ENCODE data around the gene APOBEC3B. TPM values are rescaled to one million over a fixed set of nuclear protein-coding genes. Genes with fewer than 3 reads are reported as not detected.
A peak's percentile ranks its signal among the peaks of the same experiment; 100 is the strongest.
"Not testable (repeated sequence)": the region's sequence is repeated elsewhere in the genome, so short reads cannot be mapped to it uniquely, and the experiment has no call there.

APOBEC3B gene
- total RNA-seq, 2 experiments from 2014 or later: 7.1 to 7.2 TPM

DNA sequence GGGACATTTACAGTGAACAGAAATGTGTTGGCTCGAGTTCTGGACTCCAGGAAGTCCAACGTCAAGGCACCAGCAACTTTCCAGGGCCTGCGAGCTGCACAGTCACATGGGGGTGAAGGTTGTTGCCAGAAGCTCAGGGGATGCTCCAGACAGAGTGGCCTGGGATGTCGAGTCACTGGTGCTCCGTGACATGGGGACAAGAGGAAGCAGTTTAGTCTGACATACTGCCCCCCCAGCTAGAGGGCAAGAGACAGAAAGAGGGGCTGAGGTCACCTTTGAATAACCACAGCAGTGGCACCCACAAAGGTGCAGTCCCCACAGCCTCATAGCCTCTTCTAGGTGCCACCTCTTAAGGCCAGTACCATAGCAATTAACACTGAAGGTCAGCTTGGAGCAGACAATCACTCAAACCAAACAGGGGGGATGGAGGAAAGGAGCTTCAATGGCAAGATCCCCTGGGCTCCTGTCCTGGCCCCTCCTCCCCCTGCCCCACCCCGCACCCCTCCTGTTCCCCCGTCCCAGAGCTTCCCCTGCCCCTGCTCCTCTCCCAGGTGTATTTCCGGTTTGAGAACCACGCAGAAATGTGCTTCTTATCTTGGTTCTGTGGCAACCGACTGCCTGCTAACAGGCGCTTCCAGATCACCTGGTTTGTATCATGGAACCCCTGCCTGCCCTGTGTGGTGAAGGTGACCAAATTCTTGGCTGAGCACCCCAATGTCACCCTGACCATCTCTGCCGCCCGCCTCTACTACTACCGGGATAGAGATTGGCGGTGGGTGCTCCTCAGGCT lies 42.6 kb downstream of the APOBEC3B start:
- Mint-ChIP-seq H3K4me3 (peak overlapping the region; percentile 70), H3K4me1 (peaks cover 42% of the 10 kb centered on the region), H3K27me3 (no peaks in the 10 kb centered on the region), H3K36me3 (peaks cover 16% of the 10 kb centered on the region), H3K9me3 (no peaks in the 10 kb centered on the region), H3K27ac (peak overlapping the region; percentile 86)
- DNase-seq (no peak), ATAC-seq (ENCODE audit: low read depth) (no peak)
- POLR2A ChIA-PET: interaction anchor here (0.9 to 1.8 kb wide), 2 partner anchors 8 to 21 kb away, joined by 3 to 5 read pairs; no protein-coding TSS in a partner anchor

DNA sequence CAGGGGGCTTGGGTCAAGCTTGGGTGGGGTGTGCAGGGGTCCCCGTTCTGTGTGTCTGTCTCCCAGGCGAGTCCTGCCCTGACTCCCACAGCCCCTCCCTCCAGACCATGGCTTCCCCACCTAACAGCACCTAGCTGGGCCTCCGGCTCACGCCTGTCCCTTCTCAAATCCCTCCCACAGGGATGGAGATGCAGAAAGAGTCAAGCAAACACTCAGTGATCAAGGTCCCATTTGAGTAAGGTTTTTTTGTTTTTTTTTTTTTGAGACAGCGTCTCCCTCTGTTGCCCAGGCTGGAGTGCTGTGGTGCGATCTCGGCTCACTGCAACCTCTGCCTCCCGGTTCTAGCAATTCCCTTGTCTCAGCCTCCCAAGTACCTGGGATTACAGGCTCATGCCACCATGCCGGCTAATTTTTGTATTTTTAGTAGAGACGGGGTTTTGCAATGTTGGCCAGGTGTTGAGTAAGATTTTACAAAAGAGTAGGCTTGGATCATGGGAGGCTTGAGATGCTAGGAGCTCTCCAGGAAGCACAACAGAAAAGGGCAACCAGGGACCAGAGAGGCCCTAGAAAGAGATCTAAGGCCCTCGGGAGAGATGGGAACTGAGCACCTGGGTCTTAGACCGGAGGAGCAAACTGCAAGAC lies 44.5 kb downstream of the APOBEC3B start:
- H3K4me3 Mint-ChIP-seq: no peak overlapping the region
- no peak for DNase-seq

DNA sequence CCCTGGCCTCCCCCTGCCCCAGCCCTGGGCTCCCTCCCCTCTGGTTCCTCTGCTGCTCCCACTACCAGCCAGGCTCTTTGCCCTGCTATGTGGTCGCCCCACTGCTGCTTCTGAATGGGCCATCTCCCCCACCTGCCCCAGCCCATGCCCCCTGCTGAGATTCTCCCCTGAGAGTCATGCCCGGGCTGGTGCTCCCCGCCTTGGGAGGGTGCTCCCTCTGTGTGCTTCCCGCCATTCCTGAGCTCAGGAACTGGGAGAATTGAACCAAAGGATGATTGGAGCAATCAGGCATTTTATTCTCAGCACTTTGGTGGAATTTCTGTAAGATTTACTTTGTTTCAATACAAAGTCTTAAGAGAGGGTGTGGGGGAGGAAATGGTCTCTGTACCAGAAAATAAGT lies 45.6 kb downstream of the APOBEC3B start:
- peaks cover 12% of the 10 kb centered on the region for H3K36me3 Mint-ChIP-seq
- no peaks in the 10 kb centered on the region for H3K9me3 Mint-ChIP-seq
- POLR2A ChIA-PET: interaction anchor here (0.9 kb wide), 1 partner anchor 12 kb away, joined by 3 read pairs; no protein-coding TSS in a partner anchor
- H3K4me3 Mint-ChIP-seq: no peak overlapping the region
- H3K27ac Mint-ChIP-seq: peak overlapping the region; percentile 71
- DNase-seq (no peak), ATAC-seq (ENCODE audit: low read depth) (no peak)
- no peaks in the 10 kb centered on the region for H3K27me3 Mint-ChIP-seq
- peaks cover 32% of the 10 kb centered on the region for H3K4me1 Mint-ChIP-seq

More for the DNA sequence above, 44.5 kb downstream of the APOBEC3B start:
- Mint-ChIP-seq H3K27me3 (no peaks in the 10 kb centered on the region), H3K4me1 (peaks cover 38% of the 10 kb centered on the region), H3K9me3 (no peaks in the 10 kb centered on the region), H3K36me3 (peaks cover 14% of the 10 kb centered on the region), H3K27ac (peak overlapping the region; percentile 70)
- POLR2A ChIA-PET: no interaction called here
- no peak for ATAC-seq (ENCODE audit: low read depth)

DNA sequence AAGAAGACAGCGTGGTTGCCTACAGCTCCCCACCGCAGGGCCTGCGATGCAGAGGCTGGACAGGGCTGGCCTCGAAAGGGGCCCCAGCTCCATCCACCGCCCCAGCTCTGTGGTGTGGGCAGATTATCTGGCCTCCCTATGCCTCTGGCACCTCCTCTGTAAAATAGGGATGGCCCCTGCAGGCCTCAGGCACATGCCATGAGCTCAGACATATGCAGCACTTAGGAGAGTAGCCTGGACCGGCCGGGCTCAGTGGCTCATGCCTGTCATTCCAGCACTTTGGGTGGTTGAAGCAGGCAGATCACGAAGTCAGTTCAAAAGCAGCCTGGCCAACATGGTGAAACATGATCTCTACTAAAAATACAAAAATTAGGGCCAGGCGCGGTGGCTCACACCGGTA lies 46.1 kb downstream of the APOBEC3B start:
- H3K27ac Mint-ChIP-seq: no peak overlapping the region
- POLR2A ChIA-PET: interaction anchor here (0.9 kb wide), 1 partner anchor 12 kb away, joined by 3 read pairs; no protein-coding TSS in a partner anchor
- H3K4me3 Mint-ChIP-seq: no peak overlapping the region
- no peak for ATAC-seq (ENCODE audit: low read depth)
- H3K9me3 Mint-ChIP-seq: no peaks in the 10 kb centered on the region
- DNase-seq: no peak
- H3K27me3 Mint-ChIP-seq: no peaks in the 10 kb centered on the region
- peaks cover 32% of the 10 kb centered on the region for H3K4me1 Mint-ChIP-seq
- H3K36me3 Mint-ChIP-seq: peaks cover 16% of the 10 kb centered on the region

DNA sequence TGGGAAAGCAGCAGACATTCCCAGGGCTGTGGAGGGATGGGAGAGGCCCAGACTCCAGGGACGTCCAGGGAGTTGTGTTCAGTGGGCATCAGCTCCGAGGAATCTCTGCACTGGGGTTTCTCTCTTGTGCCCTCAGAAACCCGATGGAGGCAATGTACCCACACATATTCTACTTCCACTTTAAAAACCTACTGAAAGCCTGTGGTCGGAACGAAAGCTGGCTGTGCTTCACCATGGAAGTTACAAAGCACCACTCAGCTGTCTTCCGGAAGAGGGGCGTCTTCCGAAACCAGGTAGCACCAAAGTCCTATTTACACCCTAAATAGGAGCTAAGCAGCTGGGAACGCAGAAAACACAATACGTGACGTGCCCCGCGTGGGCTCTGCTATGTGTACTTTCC lies 47.1 kb downstream of the APOBEC3B start:
- no peak overlapping the region for H3K4me3 Mint-ChIP-seq
- no peak for DNase-seq
- H3K36me3 Mint-ChIP-seq: peaks cover 13% of the 10 kb centered on the region
- no peak overlapping the region for H3K27ac Mint-ChIP-seq
- H3K27me3 Mint-ChIP-seq: no peaks in the 10 kb centered on the region
- no peaks in the 10 kb centered on the region for H3K9me3 Mint-ChIP-seq
- POLR2A ChIA-PET: no interaction called here
- peaks cover 25% of the 10 kb centered on the region for H3K4me1 Mint-ChIP-seq
- ATAC-seq (ENCODE audit: low read depth): no peak

DNA sequence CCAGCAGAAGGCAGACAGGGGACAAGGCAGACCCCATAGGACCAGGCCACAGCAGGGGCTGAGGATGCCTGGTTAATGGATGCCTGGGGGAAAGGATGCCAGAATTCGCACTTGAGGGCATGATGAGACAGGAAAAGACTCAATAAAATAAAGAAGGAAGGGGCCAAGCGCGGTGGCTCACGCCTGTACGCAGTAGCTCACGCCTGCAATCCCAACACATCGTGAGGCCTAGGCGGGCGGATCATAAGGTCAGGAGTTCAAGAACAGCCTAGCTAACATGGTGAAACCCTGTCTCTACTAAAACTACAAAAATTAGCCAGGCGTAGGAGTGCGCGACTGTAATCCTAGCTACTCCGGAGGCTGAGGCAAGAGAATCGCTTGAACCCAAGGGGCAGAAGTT lies 48.6 kb downstream of the APOBEC3B start:
- H3K9me3 Mint-ChIP-seq: no peaks in the 10 kb centered on the region
- ATAC-seq (ENCODE audit: low read depth) (no peak), DNase-seq (no peak)
- no peaks in the 10 kb centered on the region for H3K27me3 Mint-ChIP-seq
- H3K4me1 Mint-ChIP-seq: peaks cover 12% of the 10 kb centered on the region
- H3K36me3 Mint-ChIP-seq: peaks cover 13% of the 10 kb centered on the region
- H3K4me3 Mint-ChIP-seq: no peak overlapping the region
- POLR2A ChIA-PET: interaction anchor here (1.1 kb wide), 1 partner anchor 9 kb away, joined by 3 read pairs; no protein-coding TSS in a partner anchor
- H3K27ac Mint-ChIP-seq: no peak overlapping the region

DNA sequence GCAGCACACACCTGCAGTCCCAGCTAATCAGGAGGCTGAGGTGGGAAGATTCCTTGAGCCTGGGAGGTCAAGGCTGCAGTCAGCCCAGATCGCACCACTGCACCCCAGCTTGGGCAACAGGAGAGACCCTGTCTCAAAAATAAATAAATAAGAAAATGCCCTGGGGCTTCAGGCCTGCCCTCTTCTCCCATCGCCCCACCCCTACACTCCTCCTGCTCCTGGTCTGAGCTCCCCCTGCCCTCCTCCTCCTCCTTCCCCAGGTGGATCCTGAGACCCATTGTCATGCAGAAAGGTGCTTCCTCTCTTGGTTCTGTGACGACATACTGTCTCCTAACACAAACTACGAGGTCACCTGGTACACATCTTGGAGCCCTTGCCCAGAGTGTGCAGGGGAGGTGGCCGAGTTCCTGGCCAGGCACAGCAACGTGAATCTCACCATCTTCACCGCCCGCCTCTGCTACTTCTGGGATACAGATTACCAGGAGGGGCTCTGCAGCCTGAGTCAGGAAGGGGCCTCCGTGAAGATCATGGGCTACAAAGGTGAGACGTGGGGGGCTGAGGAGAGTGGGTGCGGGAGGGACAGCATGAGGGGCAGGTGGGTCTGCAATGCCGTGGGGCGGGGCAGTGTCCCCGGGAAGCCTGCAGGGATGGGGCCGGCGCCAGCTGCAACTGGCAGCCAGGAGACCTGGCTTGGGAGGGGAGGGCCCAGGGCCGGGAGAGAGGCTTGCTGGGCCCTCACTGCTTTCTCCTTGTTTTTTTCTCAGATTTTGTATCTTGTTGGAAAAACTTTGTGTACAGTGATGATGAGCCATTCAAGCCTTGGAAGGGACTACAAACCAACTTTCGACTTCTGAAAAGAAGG lies 49.5 kb downstream of the APOBEC3B start:
- H3K4me1 Mint-ChIP-seq; DNase-seq; ATAC-seq (ENCODE audit: low read depth); H3K4me3 Mint-ChIP-seq; H3K9me3 Mint-ChIP-seq; H3K27ac Mint-ChIP-seq; H3K27me3 Mint-ChIP-seq: not testable (repeated sequence)
- peaks cover 13% of the 10 kb centered on the region for H3K36me3 Mint-ChIP-seq
- POLR2A ChIA-PET: interaction anchor here (1.1 kb wide), 1 partner anchor 10 kb away, joined by 3 read pairs; no protein-coding TSS in a partner anchor

DNA sequence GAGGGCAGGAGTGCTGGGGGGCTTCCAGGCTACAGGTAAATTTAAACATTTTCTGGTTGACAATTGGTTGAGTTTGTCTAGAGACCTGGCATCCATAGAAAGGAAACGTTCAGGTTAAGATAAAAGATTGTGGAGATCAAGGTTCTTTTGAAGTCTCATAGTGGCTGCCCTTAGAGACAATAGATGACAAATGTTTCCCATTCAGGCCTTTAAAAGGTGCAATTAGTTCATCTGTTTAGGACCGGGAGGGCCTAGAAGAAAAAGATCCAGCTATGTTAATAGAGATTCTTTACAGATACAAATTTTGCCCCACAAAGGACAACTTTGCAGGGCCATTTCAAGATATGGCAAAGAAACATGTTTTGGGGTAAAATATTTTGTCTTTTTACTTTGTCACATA lies 54.9 kb downstream of the APOBEC3B start:
- H3K27me3 Mint-ChIP-seq; ATAC-seq (ENCODE audit: low read depth); POLR2A ChIA-PET; H3K27ac Mint-ChIP-seq; DNase-seq; H3K9me3 Mint-ChIP-seq; H3K4me3 Mint-ChIP-seq: not testable (repeated sequence)
- Mint-ChIP-seq H3K4me1 (peaks cover 21% of the 10 kb centered on the region), H3K36me3 (peaks cover 11% of the 10 kb centered on the region)

DNA sequence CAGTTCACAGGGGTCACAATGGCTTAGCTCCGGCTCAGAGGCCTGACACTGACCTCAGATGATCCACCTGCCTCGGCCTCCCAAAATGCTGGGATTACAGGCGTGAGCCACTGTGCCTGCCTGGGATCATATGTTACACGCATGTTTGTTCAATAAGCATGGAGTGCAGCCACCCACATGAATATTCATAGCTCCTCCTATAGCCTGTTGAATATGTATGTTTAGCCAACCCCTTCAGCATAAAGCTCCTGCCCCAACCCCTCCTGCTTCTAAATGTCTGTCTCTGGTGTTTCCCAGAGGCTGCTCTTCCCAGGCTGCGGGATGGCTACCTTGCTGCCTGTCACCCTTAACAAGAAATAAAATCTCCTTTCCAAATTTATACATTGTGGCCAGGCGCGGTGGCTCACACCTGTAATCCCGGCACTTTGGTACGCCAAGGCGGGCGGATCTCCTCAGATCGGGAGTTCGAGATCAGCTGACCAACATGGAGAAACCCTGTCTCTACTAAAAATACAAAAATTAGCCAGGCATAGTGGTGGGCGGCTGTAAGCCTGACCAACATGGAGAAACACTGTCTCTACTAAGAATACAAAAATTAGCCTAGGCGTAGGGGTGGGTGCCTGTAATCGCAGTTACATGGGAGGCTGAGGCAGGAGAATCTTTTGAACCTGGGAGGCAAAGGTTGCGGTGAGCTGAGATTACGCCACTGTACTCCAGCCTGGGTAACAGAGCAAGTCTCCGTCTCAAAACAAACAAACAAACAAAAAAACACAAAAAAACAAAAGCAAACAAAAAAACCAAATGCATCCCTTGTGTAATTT lies 57.4 kb downstream of the APOBEC3B start:
- Mint-ChIP-seq H3K27ac (peak overlapping the region; percentile 93), H3K9me3 (no peaks in the 10 kb centered on the region), H3K27me3 (no peaks in the 10 kb centered on the region), H3K4me3 (peak overlapping the region; percentile 97), H3K36me3 (peaks cover 8% of the 10 kb centered on the region), H3K4me1 (peaks cover 30% of the 10 kb centered on the region)
- POLR2A ChIA-PET: interaction anchor here (0.8 to 1.0 kb wide), 2 partner anchors 11 to 18 kb away, joined by 3 read pairs; no protein-coding TSS in a partner anchor
- ATAC-seq (ENCODE audit: low read depth) (no peak), DNase-seq (no peak)

DNA sequence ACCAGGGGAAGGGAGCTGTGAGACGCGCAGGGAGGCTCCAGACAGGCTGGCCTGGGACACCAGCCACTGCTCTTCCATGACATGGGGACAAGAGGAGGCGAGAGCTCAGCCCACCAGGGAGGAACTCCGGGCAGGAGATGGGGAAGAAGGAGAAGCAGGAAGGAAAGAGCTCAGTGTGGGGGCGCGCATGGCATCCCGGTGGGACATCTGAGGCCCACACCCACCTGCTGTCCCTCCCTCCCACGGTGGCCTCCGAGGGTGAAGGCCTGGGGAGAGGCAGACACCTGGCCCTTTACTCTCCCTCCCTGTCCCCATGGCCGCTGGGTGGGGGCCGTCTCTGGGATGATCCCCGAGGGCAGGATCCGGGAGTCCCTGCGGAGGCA lies 58.0 kb downstream of the APOBEC3B start:
- Mint-ChIP-seq H3K4me3 (peak overlapping the region; percentile 97), H3K36me3 (peaks cover 11% of the 10 kb centered on the region), H3K27ac (peak overlapping the region; percentile 93), H3K4me1 (peaks cover 34% of the 10 kb centered on the region)
- not testable (repeated sequence) for DNase-seq; H3K27me3 Mint-ChIP-seq; ATAC-seq (ENCODE audit: low read depth); H3K9me3 Mint-ChIP-seq
- POLR2A ChIA-PET: interaction anchor here (0.8 to 1.0 kb wide), 2 partner anchors 12 to 18 kb away, joined by 3 read pairs; no protein-coding TSS in a partner anchor

DNA sequence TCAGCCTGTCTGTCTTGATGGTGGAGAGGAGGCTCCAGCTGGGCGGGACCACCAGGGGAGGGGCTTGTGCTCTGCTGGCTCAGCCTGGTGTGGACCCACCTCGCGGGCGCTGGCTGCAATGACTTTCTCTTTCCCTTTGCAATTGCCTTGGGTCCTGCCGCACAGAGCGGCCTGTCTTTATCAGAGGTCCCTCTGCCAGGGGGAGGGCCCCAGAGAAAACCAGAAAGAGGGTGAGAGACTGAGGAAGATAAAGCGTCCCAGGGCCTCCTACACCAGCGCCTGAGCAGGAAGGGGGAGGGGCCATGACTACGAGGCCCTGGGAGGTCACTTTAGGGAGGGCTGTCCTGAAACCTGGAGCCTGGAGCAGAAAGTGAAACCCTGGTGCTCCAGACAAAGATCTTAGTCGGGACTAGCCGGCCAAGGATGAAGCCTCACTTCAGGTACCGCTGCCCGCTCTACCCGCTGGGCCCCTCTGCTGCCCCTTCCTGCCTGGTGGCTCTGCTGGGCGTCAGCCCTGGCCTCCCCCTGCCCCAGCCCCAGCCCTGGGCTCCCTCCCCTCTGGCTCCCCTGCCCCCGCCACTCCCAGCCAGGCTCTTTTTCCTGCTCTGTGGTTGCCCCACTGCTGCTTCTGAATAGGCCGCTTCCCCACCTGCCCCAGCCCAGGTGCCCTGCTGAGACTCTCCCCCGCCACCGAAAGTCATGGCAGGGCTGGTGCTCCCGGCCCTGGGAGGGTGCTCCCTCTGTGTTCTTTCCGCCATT lies 58.6 kb downstream of the APOBEC3B start, which contains the start of gene APOBEC3F:
APOBEC3F (plus strand) TSS at position 327 of the 759 bp plus-strand sequence; CDS start at position 424, 97 bp downstream.
- H3K27me3 Mint-ChIP-seq, H3K9me3 Mint-ChIP-seq: not testable (repeated sequence)
- peak; percentile 95 for ATAC-seq (ENCODE audit: low read depth)
- peak within 1 kb of the TSS; percentile 93 for H3K27ac Mint-ChIP-seq
- DNase-seq: peak; percentile 82
- H3K36me3 Mint-ChIP-seq: peaks cover 16% of the 10 kb centered on the region
- POLR2A ChIA-PET: interaction anchor here (0.7 to 1.0 kb wide), 3 partner anchors 13 to 58 kb away, joined by 3 read pairs; no protein-coding TSS in a partner anchor
- H3K4me3 Mint-ChIP-seq: peak within 1 kb of the TSS; percentile 97
- H3K4me1 Mint-ChIP-seq: peaks cover 38% of the 10 kb centered on the region
